Vein endothelial cell (primary cell): ENCODE results near the gene DPRX. TPM values are rescaled to one million over a fixed set of nuclear protein-coding genes. Genes with fewer than 3 reads are reported as not detected.

Source experiments
- small RNA-seq: library from RNA; depleted of rRNA; stranded (forward); fragments of <200 nt; gene quantifications from one replicate; pipeline ENCODE3, GENCODE V24; 2012
- total RNA-seq: library from RNA; depleted of rRNA; stranded (reverse); fragments of >200 nt; gene quantifications from 2 replicates; pipeline ENCODE4 v1.2.3, GENCODE V29; 2012

The DPRX gene
- not detected in 2 replicates for total RNA-seq

DNA sequence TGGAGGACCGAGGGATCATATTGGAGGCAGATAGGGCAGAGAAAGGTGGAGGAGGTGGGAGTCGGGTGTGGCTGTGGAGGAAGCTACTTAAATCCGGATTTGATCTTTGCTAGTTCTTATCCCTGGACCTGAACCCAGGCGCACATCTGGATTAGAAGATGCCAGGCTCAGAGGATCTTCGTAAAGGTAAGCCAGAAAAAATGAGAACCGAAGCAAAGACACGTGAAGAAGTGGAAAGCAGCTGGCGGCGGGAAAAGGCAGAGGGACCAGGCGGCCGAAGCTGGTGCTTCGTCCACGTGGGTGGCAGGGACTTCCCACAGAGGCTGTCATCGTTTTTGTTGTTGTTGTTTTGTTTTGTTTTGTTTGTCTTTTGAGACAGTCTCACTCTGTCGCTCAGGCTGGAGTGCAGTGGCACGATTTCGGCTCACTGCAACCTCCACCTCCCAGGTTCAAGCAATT is at the start of gene DPRX:
TSS of gene DPRX (plus strand) at position 51 of the 459 bp plus-strand sequence. CDS start at position 159, 108 bp downstream.

Small RNA genes within 50 kb of the gene (small RNA-seq; reads per million reads assigned to genes)
- gene MIR1323 = 36.8 reads per million, percentile 98 among the genes with 10 or more reads in this experiment
- 7.1 reads per million, percentile 94 among the genes with 10 or more reads in this experiment for gene MIR498
- gene MIR512-1 = not detected
- gene MIR512-2 = not detected
- not detected for gene MIR515-1
- not detected for gene MIR515-2
- 0.27 reads per million, percentile 4 among the genes with 10 or more reads in this experiment for gene MIR519C
- gene MIR519E = not detected
- gene MIR520E = 0.42 reads per million, percentile 24 among the genes with 10 or more reads in this experiment
- gene RNU6-698P = not detected

Other genes starting within 250 kb of the DPRX start
- gene ZNF765, start 236.8 kb upstream of the DPRX start, total RNA-seq = 10.1 and 16.5 TPM in 2 replicates
- 8.8 and 10.4 TPM in 2 replicates for gene ZNF761, start 200.0 kb upstream of the DPRX start, total RNA-seq
- 2.6 and 3.8 TPM in 2 replicates for gene ZNF813, start 164.3 kb upstream of the DPRX start, total RNA-seq
- gene ZNF331, start 93.9 kb upstream of the DPRX start, total RNA-seq = 8.2 and 8.5 TPM in 2 replicates
- 2.2 and 2.6 TPM in 2 replicates for gene NLRP12, start 192.3 kb downstream of the DPRX start, total RNA-seq
- gene MYADM, start 235.9 kb downstream of the DPRX start, total RNA-seq = 27.1 and 33.0 TPM in 2 replicates